Thyroid gland (tissue), 4 donors: Measurements from ENCODE around the gene MRGPRX3. TPM values are rescaled to one million over a fixed set of nuclear protein-coding genes. Genes with fewer than 3 reads are reported as not detected.

Experiments used
- small RNA-seq: library from RNA; depleted of rRNA; stranded (forward); fragments of <200 nt; gene quantifications from one replicate; pipeline ENCODE3, GENCODE V24; 2016
- total RNA-seq, 4 donors: library from RNA; depleted of rRNA; stranded (reverse); fragments of >200 nt; gene quantifications; one replicate each; pipeline ENCODE4 v1.2.3, GENCODE V29; 2016

The MRGPRX3 gene
- total RNA-seq, 4 donors from 2014 or later, result not detected

Small RNA genes within 50 kb of the gene (small RNA-seq; reads per million reads assigned to genes)
- not detected for gene HIGD1AP5

Other genes with a start within 250 kb of the MRGPRX3 start
- gene SERGEF, start 119.5 kb upstream of the MRGPRX3 start, total RNA-seq, result 100 to 1,000 TPM in 1 of 4 donors, 10 to 100 TPM in 3; 62.2 to 116 (median 83.5) TPM
- 1 to 10 TPM in 1 of 4 donors, under 1 TPM in 3; 0.13 to 2.1 (median 0.45) TPM for gene TPH1, start 86.3 kb upstream of the MRGPRX3 start, total RNA-seq
- 10 to 100 TPM in 3 of 4 donors, 1 to 10 TPM in 1; 8.1 to 14.3 (median 12.4) TPM for gene SAAL1, start 26.5 kb upstream of the MRGPRX3 start, total RNA-seq
- gene MRGPRX4, start 40.3 kb downstream of the MRGPRX3 start, total RNA-seq, result not detected
- gene SAA4, start 104.2 kb downstream of the MRGPRX3 start, total RNA-seq, result not detected
- gene SAA2, start 116.1 kb downstream of the MRGPRX3 start, total RNA-seq, result 1 to 10 TPM in 1 of 4 donors, not detected in 3; 6.6 TPM
- gene SAA1, start 133.7 kb downstream of the MRGPRX3 start, total RNA-seq, result 10 to 100 TPM in 1 of 4 donors, 1 to 10 TPM in 1, not detected in 2; 2.9 to 25.7 TPM
- gene HPS5, start 189.6 kb downstream of the MRGPRX3 start, total RNA-seq, result 10 to 100 TPM; 21.0 to 26.7 (median 24.2) TPM
- gene GTF2H1, start 190.0 kb downstream of the MRGPRX3 start, total RNA-seq, result 10 to 100 TPM; 61.9 to 81.4 (median 72.4) TPM